K562 (cell line): Measurements from ENCODE around the gene DIS3L. TPM values are rescaled to one million over a fixed set of nuclear protein-coding genes. Genes with fewer than 3 reads are reported as not detected.

Experiments used
- CHD7 ChIP-seq: fragments of 200-600 bp; sonication (generic); IDR thresholded peaks from one replicate; pipeline ENCODE4 v1.6.1; 2012; ENCODE audit warnings: mild to moderate bottlenecking, low read depth, low read length, inconsistent platforms
- MAFG ChIP-seq: fragments of 450-650 bp; conservative IDR thresholded peaks from 2 replicates; pipeline ENCODE4 v1.6.1; 2016; ENCODE audit warnings: missing genetic modification characterization, missing compliant biosample characterization
- MAZ ChIP-seq, 2 experiments: fragments of 450-650 bp in 1 of 2; sonication (generic) in 1 of 2; formaldehyde crosslinking; IDR thresholded peaks in 1 of 2; conservative IDR thresholded peaks in 1 of 2; 2 replicates each; pipeline versions ENCODE4 v1.4.0 to v1.5.0; 2020; ENCODE audit warnings: mild to moderate bottlenecking in 1 of 2, missing genetic modification reagents in 1 of 2
- MITF ChIP-seq: IDR thresholded peaks from 2 replicates; pipeline ENCODE4 v1.6.1; 2014; ENCODE audit warnings: antibody characterized with exemption
- NR0B1 ChIP-seq: fragments of 450-650 bp; IDR thresholded peaks from one replicate; pipeline ENCODE4 v1.6.1; 2018; ENCODE audit warnings: mild to moderate bottlenecking, moderate library complexity; ENCODE audit not compliant: partially characterized antibody
- RBM25 ChIP-seq: fragments of 200-400 bp; formaldehyde crosslinking; IDR thresholded peaks from 2 replicates; pipeline ENCODE4 v1.6.1; 2018; ENCODE audit warnings: low read length, low read depth, moderate library complexity; ENCODE audit not compliant: severe bottlenecking
- polyA plus RNA-seq, 8 experiments: library from polyadenylated mRNA; depleted of rRNA in 4 of 8; stranded (reverse) in 5 of 8; unstranded in 3 of 8; fragments of >200 nt; fragmentation: Nextera tagmentation in 2 of 8; fragmentation: Illumina TruSeq in 1 of 8; extraction: Ambion mirVana in 2 of 8; extraction: Trizol in 1 of 8; gene quantifications; 2 replicates each; pipeline versions ENCODE4 v1.2.1 to v1.2.3, GENCODE V29; 2011 to 2014; ENCODE audit warnings: inconsistent platforms in 1 of 8, missing spikeins in 1 of 8
- total RNA-seq, 7 experiments: library from RNA; depleted of rRNA in 6 of 7; stranded (reverse); fragments of >200 nt in 6 of 7; fragmentation: Illumina TruSeq in 2 of 7; extraction: Trizol in 2 of 7; gene quantifications; 2 replicates each; pipeline versions ENCODE4 v1.2.1 to v1.2.3, GENCODE V29; 2011 to 2021; ENCODE audit warnings: low replicate concordance in 1 of 7
- TF ChIP-seq, protein P1 (sequence below): fragments of 250-450 bp; sonication (Bioruptor Pico); IDR thresholded peaks from 2 replicates; pipeline ENCODE4 v1.4.0; 2020; ENCODE audit warnings: mild to moderate bottlenecking, moderate library complexity, borderline replicate concordance

The DIS3L gene
- total and polyA plus RNA-seq, 9 of the 15 experiments (the other 6 are each of a cell fraction or from before 2014, with no cell fraction given): 5.9 to 34.6 (median 16.9) TPM

DNA sequence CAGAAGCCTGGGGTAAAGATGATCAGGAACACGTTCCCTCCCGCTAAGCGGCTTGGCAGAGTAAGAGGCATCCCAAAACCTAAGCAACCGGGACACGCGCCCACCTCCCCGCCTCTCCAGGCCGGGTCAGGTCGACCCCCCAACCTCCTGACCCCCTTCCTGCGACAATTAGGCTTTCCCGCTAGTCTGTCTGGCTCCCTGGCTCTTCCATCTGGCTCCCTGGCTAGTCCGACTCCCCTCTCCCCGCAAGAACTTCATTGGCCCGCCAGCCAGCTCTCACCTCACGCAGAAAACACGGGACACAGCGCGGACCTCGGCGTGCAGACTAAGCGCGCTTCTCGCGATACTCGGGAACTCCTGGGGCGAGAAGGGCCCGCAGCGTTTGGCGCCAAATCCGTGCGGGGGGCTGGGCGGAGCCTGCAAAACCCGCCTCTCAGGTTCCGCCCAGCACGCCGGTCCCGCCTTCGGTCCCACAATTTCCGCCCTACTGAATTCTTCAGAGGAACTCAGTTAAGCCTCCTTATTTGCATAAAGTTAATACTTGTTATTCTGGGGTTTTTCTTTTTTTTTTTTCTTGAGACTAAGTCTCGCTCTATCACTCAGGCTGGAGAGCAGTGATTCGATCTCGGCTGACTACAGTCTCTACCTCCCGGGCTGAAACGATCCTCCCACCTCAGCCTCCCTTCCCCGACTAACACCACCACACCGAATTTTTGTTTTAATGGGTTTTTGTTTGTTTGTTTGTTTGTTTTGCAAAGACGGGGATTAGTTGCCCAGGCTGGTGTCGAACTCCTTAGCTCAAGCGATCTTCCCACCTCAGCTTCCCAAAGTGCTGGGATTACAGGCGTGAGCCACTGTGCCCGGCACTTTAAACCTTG is 63.2 kb downstream of the DIS3L start, which contains the start of gene TIPIN (continued):
- TF ChIP-seq NR0B1: no peak
- TF ChIP-seq, protein P1, sequence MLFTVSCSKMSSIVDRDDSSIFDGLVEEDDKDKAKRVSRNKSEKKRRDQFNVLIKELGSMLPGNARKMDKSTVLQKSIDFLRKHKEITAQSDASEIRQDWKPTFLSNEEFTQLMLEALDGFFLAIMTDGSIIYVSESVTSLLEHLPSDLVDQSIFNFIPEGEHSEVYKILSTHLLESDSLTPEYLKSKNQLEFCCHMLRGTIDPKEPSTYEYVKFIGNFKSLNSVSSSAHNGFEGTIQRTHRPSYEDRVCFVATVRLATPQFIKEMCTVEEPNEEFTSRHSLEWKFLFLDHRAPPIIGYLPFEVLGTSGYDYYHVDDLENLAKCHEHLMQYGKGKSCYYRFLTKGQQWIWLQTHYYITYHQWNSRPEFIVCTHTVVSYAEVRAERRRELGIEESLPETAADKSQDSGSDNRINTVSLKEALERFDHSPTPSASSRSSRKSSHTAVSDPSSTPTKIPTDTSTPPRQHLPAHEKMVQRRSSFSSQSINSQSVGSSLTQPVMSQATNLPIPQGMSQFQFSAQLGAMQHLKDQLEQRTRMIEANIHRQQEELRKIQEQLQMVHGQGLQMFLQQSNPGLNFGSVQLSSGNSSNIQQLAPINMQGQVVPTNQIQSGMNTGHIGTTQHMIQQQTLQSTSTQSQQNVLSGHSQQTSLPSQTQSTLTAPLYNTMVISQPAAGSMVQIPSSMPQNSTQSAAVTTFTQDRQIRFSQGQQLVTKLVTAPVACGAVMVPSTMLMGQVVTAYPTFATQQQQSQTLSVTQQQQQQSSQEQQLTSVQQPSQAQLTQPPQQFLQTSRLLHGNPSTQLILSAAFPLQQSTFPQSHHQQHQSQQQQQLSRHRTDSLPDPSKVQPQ (CRISPR knock-in tag): no peak
- TF ChIP-seq MAZ (CRISPR knock-in tag; conservative IDR thresholded peaks at IDR 0.05 in 1 of 2, IDR thresholded peaks at IDR 0.05 in 1 of 2): peak; percentile 56 to 75; a peak in 3 of 4 replicates
- TF ChIP-seq MITF: peak; percentile 68; the same call in 1 of the 2 replicates
- no peak for TF ChIP-seq CHD7
- TF ChIP-seq RBM25: peak; percentile 97
- no peak for TF ChIP-seq MAFG (tag)
